B cell (primary cell): ENCODE measurements around the gene BEGAIN. TPM values are rescaled to one million over a fixed set of nuclear protein-coding genes. Genes with fewer than 3 reads are reported as not detected.

Experiments used
- ATAC-seq: fragments of 200-7000 bp; cut with Tn5 transposase; one replicate; pipeline ENCODE4 v1.10.0; 2021; ENCODE audit warnings: low read depth, mild to moderate bottlenecking, moderate number of reproducible peaks, moderate library complexity
- CTCF ChIA-PET: fragments of 350-600 bp; sonication (Branson Sonifier 250); formaldehyde crosslinking; loops from one replicate; lab custom pipeline; 2021; ENCODE audit warnings: antibody characterized with exemption, inconsistent platforms; lab: Charles Lee
- POLR2A ChIA-PET: fragments of 350-600 bp; sonication (Branson Sonifier 250); formaldehyde crosslinking; loops from one replicate; lab custom pipeline; 2021; ENCODE audit warnings: antibody characterized with exemption; lab: Charles Lee
- DNase-seq: peaks from one replicate; pipeline ENCODE4 v3.0.0; 2013
- H2AFZ ChIP-seq: 2 replicates; pipeline ENCODE4 v1.6.1; 2012; ENCODE audit warnings: mild to moderate bottlenecking, low read depth, low read length; ENCODE audit not compliant: insufficient read depth, poor library complexity, severe bottlenecking
- H3K27ac ChIP-seq, 2 donors: 1 replicate in 1 of 2; 2 replicates in 1 of 2; pipeline ENCODE4 v1.5.1; 2012 to 2013; ENCODE audit warnings: low read length in 2 of 2, mild to moderate bottlenecking in 2 of 2, moderate library complexity in 1 of 2
- H3K27me3 ChIP-seq, 4 experiments: fragments of 200-600 bp in 1 of 4; sonication (generic) in 1 of 4; replicated peaks in 1 of 4; 1 replicate in 2 of 4; 2 replicates in 2 of 4; pipeline versions ENCODE4 v1.6.1 to v1.7.0; 2013 to 2016; ENCODE audit warnings: low read length in 3 of 4, mild to moderate bottlenecking in 2 of 4, mixed read lengths in 1 of 4, moderate library complexity in 1 of 4; ENCODE audit not compliant: insufficient read depth in 4 of 4, control insufficient read depth in 3 of 4; ENCODE audit errors: control extremely low read depth in 1 of 4
- H3K36me3 ChIP-seq, 2 experiments: replicated peaks in 1 of 2; 1 replicate in 1 of 2; 2 replicates in 1 of 2; pipeline versions ENCODE4 v1.6.1 to v1.7.1; 2013; ENCODE audit warnings: low read length in 1 of 2; ENCODE audit not compliant: insufficient read depth in 2 of 2, control insufficient read depth in 1 of 2; ENCODE audit errors: control extremely low read depth in 1 of 2, extremely low read depth in 1 of 2
- H3K4me1 ChIP-seq, 2 donors: fragments of 200-600 bp in 1 of 2; sonication (generic) in 1 of 2; 1 replicate in 1 of 2; 2 replicates in 1 of 2; pipeline versions ENCODE4 v1.5.1 to v1.6.1; 2013 to 2017; ENCODE audit warnings: low read length in 2 of 2; ENCODE audit not compliant: control insufficient read depth in 2 of 2, insufficient read depth in 2 of 2
- H3K4me2 ChIP-seq: replicated peaks from 2 replicates; pipeline ENCODE3; 2012; ENCODE audit warnings: mild to moderate bottlenecking, low read depth, low read length; ENCODE audit not compliant: poor library complexity, severe bottlenecking
- H3K4me3 ChIP-seq, 5 experiments: fragments of 200-600 bp in 1 of 5; sonication (generic) in 1 of 5; 1 replicate in 3 of 5; 2 replicates in 2 of 5; pipeline versions ENCODE4 v1.5.1 to v1.7.0; 2011 to 2016; ENCODE audit warnings: low read length in 4 of 5, mild to moderate bottlenecking in 4 of 5, low read depth in 2 of 5, control low read depth in 1 of 5, moderate library complexity in 1 of 5; ENCODE audit not compliant: insufficient read depth in 1 of 5; ENCODE audit errors: control extremely low read depth in 1 of 5, extremely low read depth in 1 of 5
- H3K79me2 ChIP-seq: fragments of 200-600 bp; sonication (generic); one replicate; pipeline ENCODE4 v1.6.0; 2016; ENCODE audit warnings: low read length; ENCODE audit not compliant: control insufficient read depth, insufficient read depth
- H3K9ac ChIP-seq: fragments of 200-600 bp; sonication (generic); 2 replicates; pipeline ENCODE4 v1.6.1; 2017; ENCODE audit warnings: mild to moderate bottlenecking, low read length, moderate library complexity
- H3K9me3 ChIP-seq, 3 donors: one replicate each; pipeline versions ENCODE4 v1.6.1 to v1.7.1; 2013; ENCODE audit warnings: low read length in 2 of 3; ENCODE audit not compliant: control insufficient read depth in 2 of 3, insufficient read depth in 1 of 3; ENCODE audit errors: control extremely low read depth in 1 of 3
- H4K20me1 ChIP-seq: 2 replicates; pipeline ENCODE4 v1.6.0; 2012; ENCODE audit warnings: mild to moderate bottlenecking, low read length; ENCODE audit not compliant: insufficient read depth, control insufficient read depth, poor library complexity, severe bottlenecking
- H3K27ac Mint-ChIP-seq: one replicate; pipeline ENCODE4 v1.8.0; 2021; ENCODE audit warnings: mixed read lengths
- H3K27me3 Mint-ChIP-seq: one replicate; pipeline ENCODE4 v1.8.0; 2021; ENCODE audit warnings: mixed read lengths
- H3K4me1 Mint-ChIP-seq: one replicate; pipeline ENCODE4 v1.8.0; 2021; ENCODE audit warnings: mixed read lengths
- H3K4me3 Mint-ChIP-seq: one replicate; pipeline ENCODE4 v1.8.0; 2021; ENCODE audit warnings: mixed read lengths
- H3K9me3 Mint-ChIP-seq: one replicate; pipeline ENCODE4 v1.8.0; 2022; ENCODE audit warnings: mixed read lengths; ENCODE audit not compliant: insufficient read depth
- EZH2 ChIP-seq: IDR thresholded peaks from 2 replicates; pipeline ENCODE4 v1.6.1; 2012; ENCODE audit warnings: borderline replicate concordance, low read depth, mild to moderate bottlenecking, moderate library complexity, low read length; ENCODE audit not compliant: insufficient read depth, poor library complexity, severe bottlenecking
- WGBS: methylation state at CpG from one replicate; pipeline ENCODE4 v1.1.5; 2013; ENCODE audit warnings: missing lambda C conversion rate; ENCODE audit not compliant: insufficient coverage; 5-methylcytosine and 5-hydroxymethylcytosine counted together
- intact Hi-C: fragments of 100-400 bp; cut with micrococcal nuclease; formaldehyde crosslinking; loops from one replicate; pipeline ENCODE4 v1.10.0; 2022
- polyA plus RNA-seq: library from polyadenylated mRNA; depleted of rRNA; stranded (reverse); fragments of >200 nt; gene quantifications from 2 replicates; pipeline ENCODE4 v1.2.3, GENCODE V29; 2012
- total RNA-seq, 2 donors: library from RNA; stranded (reverse); fragments of 120-200 nt in 1 of 2; gene quantifications; 1 replicate in 1 of 2; 2 replicates in 1 of 2; pipeline versions ENCODE4 v1.2.3 to v1.2.4, GENCODE V29; 2013 to 2022
- TF ChIP-seq, protein P1 (sequence below): fragments of 200-600 bp; IDR thresholded peaks from one replicate; pipeline ENCODE4 v1.8.0; 2022; ENCODE audit warnings: antibody characterized with exemption, mild to moderate bottlenecking

The BEGAIN gene
- total and polyA plus RNA-seq, 2 donors (not counting 1 experiment from before 2014, with no cell fraction given), result 4.9 TPM; not detected in 1

DNA sequence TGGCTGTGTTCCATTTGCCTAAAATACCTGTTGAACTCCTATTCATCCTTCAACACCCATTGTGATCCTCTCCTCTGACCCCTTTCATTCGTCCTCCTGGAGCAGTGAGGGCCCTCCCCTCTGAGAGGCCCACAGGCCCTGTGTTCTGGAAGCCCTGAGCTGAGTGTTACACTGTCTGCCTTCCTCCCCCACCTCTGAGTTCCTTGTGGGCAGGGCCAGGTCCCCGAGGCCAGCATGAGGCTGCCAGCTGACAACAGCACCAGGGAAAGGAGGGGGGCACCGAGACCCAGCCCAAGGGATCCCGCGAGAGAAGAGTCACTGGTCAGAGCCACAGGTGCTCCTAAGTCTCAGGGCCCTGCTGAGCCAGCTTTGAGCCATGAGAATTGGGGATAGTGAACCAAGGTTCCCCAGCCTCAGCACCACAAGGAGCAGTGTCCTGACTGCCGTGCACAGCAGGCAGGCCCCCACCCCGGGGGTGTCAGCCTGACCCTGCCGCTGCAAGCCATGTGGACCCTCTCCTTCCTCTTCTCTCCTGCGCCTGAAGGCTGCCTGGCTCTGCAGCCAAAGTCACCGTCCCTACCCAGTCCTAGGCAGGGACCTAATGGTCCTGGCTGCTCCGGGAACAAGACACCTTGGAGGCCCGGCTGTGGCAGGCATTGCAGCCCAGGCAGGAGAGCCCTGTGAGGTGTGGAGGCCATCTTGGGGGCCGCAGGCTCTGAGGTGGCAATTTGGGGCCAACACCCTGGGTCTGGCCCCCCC, 52.5 kb downstream of the BEGAIN start:
- WGBS, result 46% methylated on average over 12 of the region's 13 CpGs
- intact Hi-C loops, result no loop called here
- no peaks in the 10 kb centered on the region for H3K9me3 Mint-ChIP-seq
- Histone ChIP-seq H4K20me1 (no peaks in the 10 kb centered on the region), H3K27me3 (no peaks in the 10 kb centered on the region), H3K9ac (no peak overlapping the region), H3K4me1 (no peaks in the 10 kb centered on the region), H3K9me3 (peaks cover 0 to 4% (median 0%) of the 10 kb centered on the region in 3 donors), H3K4me3 (no peak overlapping the region), H3K27ac (no peak overlapping the region), H3K36me3 (no peaks in the 10 kb centered on the region), H3K4me2 (no peak overlapping the region), H3K79me2 (no peaks in the 10 kb centered on the region), H2AFZ (no peak overlapping the region)
- H3K4me1 Mint-ChIP-seq, result no peaks in the 10 kb centered on the region
- no peak for TF ChIP-seq EZH2
- TF ChIP-seq, protein P1, sequence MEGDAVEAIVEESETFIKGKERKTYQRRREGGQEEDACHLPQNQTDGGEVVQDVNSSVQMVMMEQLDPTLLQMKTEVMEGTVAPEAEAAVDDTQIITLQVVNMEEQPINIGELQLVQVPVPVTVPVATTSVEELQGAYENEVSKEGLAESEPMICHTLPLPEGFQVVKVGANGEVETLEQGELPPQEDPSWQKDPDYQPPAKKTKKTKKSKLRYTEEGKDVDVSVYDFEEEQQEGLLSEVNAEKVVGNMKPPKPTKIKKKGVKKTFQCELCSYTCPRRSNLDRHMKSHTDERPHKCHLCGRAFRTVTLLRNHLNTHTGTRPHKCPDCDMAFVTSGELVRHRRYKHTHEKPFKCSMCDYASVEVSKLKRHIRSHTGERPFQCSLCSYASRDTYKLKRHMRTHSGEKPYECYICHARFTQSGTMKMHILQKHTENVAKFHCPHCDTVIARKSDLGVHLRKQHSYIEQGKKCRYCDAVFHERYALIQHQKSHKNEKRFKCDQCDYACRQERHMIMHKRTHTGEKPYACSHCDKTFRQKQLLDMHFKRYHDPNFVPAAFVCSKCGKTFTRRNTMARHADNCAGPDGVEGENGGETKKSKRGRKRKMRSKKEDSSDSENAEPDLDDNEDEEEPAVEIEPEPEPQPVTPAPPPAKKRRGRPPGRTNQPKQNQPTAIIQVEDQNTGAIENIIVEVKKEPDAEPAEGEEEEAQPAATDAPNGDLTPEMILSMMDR, result no peak
- ChIA-PET CTCF (no interaction called here), POLR2A (no interaction called here)
- no peak overlapping the region for H3K4me3 Mint-ChIP-seq
- ATAC-seq (no peak), DNase-seq (no peak)
- H3K27ac Mint-ChIP-seq, result no peak overlapping the region
- no peaks in the 10 kb centered on the region for H3K27me3 Mint-ChIP-seq

DNA sequence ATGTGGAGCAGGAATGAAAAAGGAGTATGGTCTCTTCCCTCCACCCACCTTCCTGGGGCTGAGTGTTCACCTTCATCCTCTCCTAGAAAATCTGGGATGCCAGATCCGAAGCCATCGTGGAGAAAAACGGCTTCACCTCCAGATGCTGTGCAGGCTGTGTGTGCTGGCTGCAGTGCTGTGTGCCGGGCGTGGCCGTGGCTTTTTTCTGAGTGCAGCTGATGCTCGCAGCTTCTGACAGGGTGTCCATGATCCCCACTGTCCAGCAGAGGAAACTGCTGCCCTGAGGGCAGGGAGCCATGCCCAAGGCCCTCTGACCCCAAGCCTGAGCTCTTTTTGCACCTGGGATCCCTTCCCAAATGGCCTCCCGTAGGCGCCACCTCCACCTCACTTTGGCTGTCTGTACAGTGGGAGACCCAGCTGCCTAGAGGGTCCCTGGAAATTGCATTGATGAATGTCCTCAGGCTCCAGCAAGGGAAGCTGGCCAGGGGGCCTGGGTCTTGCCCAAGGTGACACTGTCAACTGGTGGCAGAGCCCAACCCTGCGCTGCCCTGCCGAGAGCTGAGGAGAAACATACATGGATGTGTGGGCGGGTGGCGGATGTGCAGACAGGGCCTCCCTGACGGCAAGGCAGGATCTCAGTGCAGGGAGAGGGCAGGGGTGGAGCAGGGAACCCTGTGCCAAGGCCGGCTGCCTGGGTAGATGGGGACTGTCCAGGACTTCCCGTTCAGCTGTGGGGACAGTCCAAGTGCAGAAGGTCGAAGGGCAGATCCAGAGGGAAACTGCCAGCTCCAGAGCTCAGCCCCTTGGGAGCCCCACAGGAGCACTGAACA, 53.3 kb downstream of the BEGAIN start:
- intact Hi-C loops, result no loop called here
- ATAC-seq (no peak), DNase-seq (no peak)
- H3K4me3 Mint-ChIP-seq, result no peak overlapping the region
- no peak overlapping the region for H3K27ac ChIP-seq
- H3K9me3 ChIP-seq, result peaks cover 0 to 4% (median 0%) of the 10 kb centered on the region in 3 donors
- TF ChIP-seq EZH2, result no peak
- TF ChIP-seq, protein P1, result no peak
- no peaks in the 10 kb centered on the region for H3K36me3 ChIP-seq
- H3K4me1 Mint-ChIP-seq, result no peaks in the 10 kb centered on the region
- H3K4me1 ChIP-seq, result no peaks in the 10 kb centered on the region
- 73% methylated on average over 17 of the region's 17 CpGs for WGBS
- no peaks in the 10 kb centered on the region for H4K20me1 ChIP-seq
- ChIA-PET CTCF (no interaction called here), POLR2A (no interaction called here)
- no peak overlapping the region for H3K4me3 ChIP-seq
- no peak overlapping the region for H2AFZ ChIP-seq
- no peak overlapping the region for H3K4me2 ChIP-seq
- H3K79me2 ChIP-seq, result no peaks in the 10 kb centered on the region
- no peaks in the 10 kb centered on the region for H3K9me3 Mint-ChIP-seq
- no peak overlapping the region for H3K9ac ChIP-seq
- H3K27me3 Mint-ChIP-seq, result no peaks in the 10 kb centered on the region
- H3K27ac Mint-ChIP-seq, result no peak overlapping the region
- no peaks in the 10 kb centered on the region for H3K27me3 ChIP-seq
